Rectal smooth muscle tissue (tissue), 1 donor: ENCODE data around the gene PSAPL1.

Source experiments
- H3K27ac ChIP-seq: one replicate; pipeline ENCODE4 v1.7.0; 2013; ENCODE audit warnings: low read depth, low read length, inconsistent platforms
- H3K27me3 ChIP-seq: one replicate; pipeline ENCODE4 v1.7.0; 2013; ENCODE audit warnings: low read length; ENCODE audit not compliant: control insufficient read depth, insufficient read depth
- H3K36me3 ChIP-seq: one replicate; pipeline ENCODE4 v1.7.0; 2013; ENCODE audit warnings: low read length; ENCODE audit not compliant: control insufficient read depth, insufficient read depth
- H3K4me1 ChIP-seq: one replicate; pipeline ENCODE4 v1.7.0; 2013; ENCODE audit warnings: low read length; ENCODE audit not compliant: control insufficient read depth, insufficient read depth
- H3K4me3 ChIP-seq: one replicate; pipeline ENCODE4 v1.7.0; 2013; ENCODE audit warnings: low read length
- H3K9ac ChIP-seq: one replicate; pipeline ENCODE4 v1.7.0; 2013; ENCODE audit warnings: low read length

Gene PSAPL1

DNA sequence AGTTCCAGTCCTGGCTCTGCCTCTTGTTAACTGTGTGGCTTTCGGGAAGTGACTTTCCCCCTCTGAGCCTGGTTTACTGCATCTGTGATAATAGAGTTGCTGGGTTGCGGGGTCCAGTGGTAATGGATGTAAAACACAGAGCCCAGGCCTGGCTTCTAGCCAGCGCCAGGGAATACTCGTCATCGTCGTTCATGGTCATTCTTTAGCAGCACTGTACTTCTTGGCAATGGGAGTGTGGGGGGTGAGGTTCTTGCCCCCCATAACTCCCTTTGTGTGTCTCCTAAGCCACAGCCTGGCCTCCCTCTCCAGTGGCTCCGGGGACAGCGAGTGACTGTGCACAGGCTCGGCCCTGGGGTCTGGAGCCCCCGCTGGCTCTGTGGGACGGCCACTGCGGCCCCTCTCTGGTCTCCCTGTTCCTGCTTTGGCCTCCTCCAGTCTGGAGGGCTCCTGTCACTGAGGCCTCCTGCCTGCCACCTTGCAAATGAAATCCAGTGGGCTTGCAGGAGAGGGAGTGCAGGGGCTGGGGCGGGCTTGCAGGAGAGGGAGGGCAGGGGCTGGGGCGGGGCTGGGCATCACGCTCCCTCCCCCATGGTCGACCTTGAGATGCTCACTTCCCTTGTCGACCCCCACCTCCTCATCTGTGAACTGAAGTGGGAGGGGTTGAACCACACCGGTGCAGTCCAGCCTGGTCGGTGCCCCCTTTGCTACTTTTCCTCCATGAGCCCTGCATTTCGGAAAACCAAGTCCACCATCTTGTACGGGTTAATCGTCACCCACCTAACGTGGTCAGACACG, 13.2 kb downstream of the PSAPL1 start:
- no peaks in the 10 kb centered on the region for H3K36me3 ChIP-seq
- no peak overlapping the region for H3K9ac ChIP-seq
- no peak overlapping the region for H3K4me3 ChIP-seq
- no peaks in the 10 kb centered on the region for H3K4me1 ChIP-seq
- no peaks in the 10 kb centered on the region for H3K27me3 ChIP-seq
- H3K27ac ChIP-seq, result no peak overlapping the region

DNA sequence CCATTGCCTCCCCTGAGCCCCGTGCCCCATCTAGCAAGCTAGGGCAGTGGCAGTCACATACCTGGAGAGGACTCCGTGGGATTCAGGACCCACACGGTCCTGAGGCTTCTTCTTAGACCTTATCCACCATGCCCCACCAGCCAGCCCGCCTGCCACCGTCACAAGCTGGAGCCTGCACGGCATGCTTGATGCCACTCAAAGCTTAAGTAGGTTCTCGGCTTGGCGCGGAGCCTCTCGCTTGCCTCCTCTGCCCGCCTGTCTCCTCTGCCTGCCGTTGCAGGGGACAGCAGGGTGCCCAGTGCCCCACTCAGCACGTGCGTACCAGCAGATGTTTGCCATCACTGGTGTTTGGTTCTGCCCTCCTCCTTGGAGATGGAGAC, 14.1 kb downstream of the PSAPL1 start:
- Histone ChIP-seq H3K4me3 (no peak overlapping the region), H3K9ac (no peak overlapping the region), H3K4me1 (no peaks in the 10 kb centered on the region), H3K27me3 (no peaks in the 10 kb centered on the region), H3K27ac (no peak overlapping the region), H3K36me3 (no peaks in the 10 kb centered on the region)

GRCh38 chr4:7419961-7420660, 14.6 kb downstream of the PSAPL1 start:
- H3K4me3 ChIP-seq, result no peak overlapping the region

GRCh38 chr4:7418131-7418943, 16.4 kb downstream of the PSAPL1 start:
- H3K4me3 ChIP-seq, result no peak overlapping the region
- H3K36me3 ChIP-seq, result no peaks in the 10 kb centered on the region

More at GRCh38 chr4:7419961-7420660, 14.6 kb downstream of the PSAPL1 start:
- H3K4me1 ChIP-seq, result no peaks in the 10 kb centered on the region
- no peak overlapping the region for H3K9ac ChIP-seq
- H3K27ac ChIP-seq, result no peak overlapping the region
- H3K36me3 ChIP-seq, result no peaks in the 10 kb centered on the region
- H3K27me3 ChIP-seq, result no peaks in the 10 kb centered on the region

DNA sequence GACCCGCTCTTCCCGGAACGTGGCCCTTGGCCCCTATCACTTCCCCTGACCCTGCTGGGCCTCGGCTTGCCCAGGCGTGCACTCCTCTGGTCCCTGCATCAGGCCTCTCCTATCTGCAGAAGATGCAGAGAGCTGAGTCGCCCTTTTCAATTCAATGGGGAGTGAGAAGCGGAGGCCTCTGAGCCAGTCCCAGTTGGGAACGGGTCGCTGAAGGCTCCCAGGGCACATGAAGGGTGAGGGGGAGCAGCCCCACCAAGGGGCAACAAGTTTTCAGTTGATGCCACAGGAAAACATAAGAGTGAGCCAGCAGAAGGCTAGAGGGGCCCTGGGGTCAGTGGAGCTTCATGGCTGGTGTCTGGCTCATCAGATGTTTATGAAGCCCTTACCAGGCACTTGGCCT, 17.1 kb downstream of the PSAPL1 start:
- no peaks in the 10 kb centered on the region for H3K36me3 ChIP-seq

More at GRCh38 chr4:7418131-7418943, 16.4 kb downstream of the PSAPL1 start:
- Histone ChIP-seq H3K27ac (no peak overlapping the region), H3K9ac (no peak overlapping the region), H3K27me3 (no peaks in the 10 kb centered on the region), H3K4me1 (no peaks in the 10 kb centered on the region)

GRCh38 chr4:7416745-7417432, 17.8 kb downstream of the PSAPL1 start:
- no peaks in the 10 kb centered on the region for H3K27me3 ChIP-seq

More for the DNA sequence above, 17.1 kb downstream of the PSAPL1 start:
- Histone ChIP-seq H3K27ac (no peak overlapping the region), H3K27me3 (no peaks in the 10 kb centered on the region), H3K4me1 (no peaks in the 10 kb centered on the region), H3K4me3 (no peak overlapping the region), H3K9ac (no peak overlapping the region)

DNA sequence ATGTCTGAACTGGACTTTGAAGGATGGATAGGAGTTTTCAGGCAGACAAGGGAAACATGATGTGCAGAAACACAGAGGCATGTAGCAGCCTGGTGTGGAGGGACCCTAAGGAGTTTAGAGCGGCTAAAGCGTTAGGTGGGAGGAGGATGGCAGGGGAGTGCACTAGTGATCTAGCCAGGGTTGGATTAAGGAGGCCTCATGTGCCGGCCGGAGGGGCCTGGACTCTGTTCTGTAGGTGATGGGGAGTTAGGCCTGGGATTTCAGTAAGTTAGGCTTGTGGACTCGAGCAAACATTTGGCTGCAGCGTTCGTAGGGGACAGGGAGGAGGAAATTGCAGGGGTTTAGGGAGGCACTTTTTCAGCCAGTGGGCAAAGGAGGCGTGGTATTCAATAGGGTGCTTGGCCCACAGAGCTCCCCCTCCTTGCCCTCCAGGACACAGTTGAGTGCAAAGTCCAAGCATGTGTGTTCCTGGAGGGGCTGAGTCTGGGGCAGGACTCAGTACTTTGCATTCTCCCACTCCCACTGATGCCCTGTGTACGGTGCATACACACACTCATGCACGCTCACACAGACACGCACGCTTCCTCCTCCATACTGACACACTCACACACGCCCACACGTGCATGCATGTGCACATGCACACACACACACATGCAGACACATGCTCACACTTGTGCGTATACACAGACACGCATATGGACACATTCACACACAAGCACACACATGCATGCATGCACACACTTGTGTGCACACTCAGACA, 18.6 kb downstream of the PSAPL1 start:
- no peaks in the 10 kb centered on the region for H3K36me3 ChIP-seq
- no peak overlapping the region for H3K27ac ChIP-seq
- peaks cover 13% of the 10 kb centered on the region for H3K4me1 ChIP-seq
- no peaks in the 10 kb centered on the region for H3K27me3 ChIP-seq
- no peak overlapping the region for H3K9ac ChIP-seq
- H3K4me3 ChIP-seq, result no peak overlapping the region

More at GRCh38 chr4:7416745-7417432, 17.8 kb downstream of the PSAPL1 start:
- Histone ChIP-seq H3K4me1 (peaks cover 5% of the 10 kb centered on the region), H3K4me3 (no peak overlapping the region), H3K9ac (no peak overlapping the region), H3K27ac (no peak overlapping the region), H3K36me3 (no peaks in the 10 kb centered on the region)

- H3K27me3 ChIP-seq, result no peaks in the 10 kb centered on the region
- H3K4me3 ChIP-seq, result no peak overlapping the region
- peaks cover 18% of the 10 kb centered on the region for H3K4me1 ChIP-seq
- no peak overlapping the region for H3K9ac ChIP-seq
- H3K27ac ChIP-seq, result no peak overlapping the region
- H3K36me3 ChIP-seq, result no peaks in the 10 kb centered on the region
Observed at GRCh38 chr4:7414736-7415510, 19.8 kb downstream of the PSAPL1 start.

GRCh38 chr4:7414046-7414445, 20.7 kb downstream of the PSAPL1 start:
- no peak overlapping the region for H3K27ac ChIP-seq
- no peaks in the 10 kb centered on the region for H3K36me3 ChIP-seq
- no peak overlapping the region for H3K4me3 ChIP-seq
- no peaks in the 10 kb centered on the region for H3K27me3 ChIP-seq
- peaks cover 19% of the 10 kb centered on the region for H3K4me1 ChIP-seq
- no peak overlapping the region for H3K9ac ChIP-seq

DNA sequence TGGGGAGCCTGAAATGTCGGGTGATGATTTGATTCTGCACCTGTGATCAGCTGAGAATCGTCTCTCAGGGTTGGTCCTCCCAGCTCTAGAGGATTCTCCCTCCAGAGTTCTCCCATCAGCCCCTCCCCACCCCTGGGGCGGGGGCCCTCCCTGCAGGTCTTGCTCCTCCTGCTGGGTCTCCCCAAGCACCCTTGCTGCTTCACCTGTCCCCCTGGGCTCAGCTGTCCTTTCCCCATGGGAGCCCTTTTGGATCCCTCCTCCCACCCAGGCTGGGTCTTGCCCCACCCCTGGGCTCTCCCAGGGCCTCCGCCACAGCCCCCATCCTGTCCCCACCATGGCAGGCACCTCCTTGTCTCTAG, 22.2 kb downstream of the PSAPL1 start:
- H3K4me3 ChIP-seq, result no peak overlapping the region
- H3K4me1 ChIP-seq, result peaks cover 19% of the 10 kb centered on the region
- no peaks in the 10 kb centered on the region for H3K27me3 ChIP-seq
- H3K9ac ChIP-seq, result no peak overlapping the region
- no peaks in the 10 kb centered on the region for H3K36me3 ChIP-seq
- H3K27ac ChIP-seq, result no peak overlapping the region
